Measurements from ENCODE around the gene OLFM4.
A peak's percentile ranks its signal among the peaks of the same experiment; 100 is the strongest.

The OLFM4 gene

GRCh38 chr13:53043398-53043797 lies 14.8 kb downstream of the OLFM4 start:
- Histone ChIP-seq H2BK12ac (ENCODE audit: low read length) (no peak overlapping the region), H3K27ac (replicated peaks; ENCODE audit: low read length) (no peak overlapping the region), H3K4me2 (ENCODE audit: insufficient read depth, low read length, poor library complexity, severe bottlenecking) (no peak overlapping the region), H3K36me3 (replicated peaks in 1 of 2; ENCODE audit: control insufficient read depth in 2 of 2, insufficient read depth in 2 of 2, low read length in 2 of 2) (no peaks in the 10 kb centered on the region), H2AFZ (ENCODE audit: low read length) (peak overlapping the region; percentile 73), H3K4me1 (ENCODE audit: control insufficient read depth in 2 of 2, insufficient read depth in 1 of 2, low read depth in 1 of 2, low read length in 2 of 2) (peaks cover 7 to 17% of the 10 kb centered on the region in 2 donors), H3K4ac (ENCODE audit: low read length) (no peak overlapping the region), H3K14ac (ENCODE audit: low read length) (no peak overlapping the region), H3K27me3 (ENCODE audit: control insufficient read depth in 3 of 3, insufficient read depth in 3 of 3, low read depth in 1 of 3, low read length in 3 of 3) (no peaks in the 10 kb centered on the region), H3K23ac (ENCODE audit: low read depth, low read length, poor library complexity) (no peak overlapping the region), H3K9me3 (replicated peaks in 1 of 2; ENCODE audit: control insufficient read depth in 2 of 2, insufficient read depth in 1 of 2, low read depth in 1 of 2, low read length in 2 of 2) (no peaks in the 10 kb centered on the region), H2AK5ac (ENCODE audit: low read depth, low read length) (no peak overlapping the region), H3K4me3 (ENCODE audit: low read length in 2 of 2) (no peak overlapping the region), H2BK120ac (ENCODE audit: low read depth, low read length) (no peak overlapping the region), H2BK5ac (ENCODE audit: low read length) (no peak overlapping the region), H4K91ac (ENCODE audit: low read depth, low read length, poor library complexity) (no peak overlapping the region), H2BK15ac (ENCODE audit: low read length) (no peak overlapping the region), H3K79me1 (ENCODE audit: low read depth, low read length) (no peaks in the 10 kb centered on the region), H3K18ac (ENCODE audit: low read length) (no peak overlapping the region), H4K8ac (ENCODE audit: low read depth, low read length) (no peak overlapping the region), H3K9ac (ENCODE audit: low read depth, low read length, poor library complexity) (no peak overlapping the region)
- no peak for DNase-seq (ENCODE audit: low spot score)
- WGBS, 2 donors (ENCODE audit: extremely low coverage in 2 of 2, insufficient read length in 2 of 2, insufficient replicate concordance in 1 of 2) = no CpG with 5 or more reads among the region's 2 CpGs

GRCh38 chr13:53045189-53045588 lies 16.6 kb downstream of the OLFM4 start:
- H3K23ac ChIP-seq (ENCODE audit: low read depth, low read length, poor library complexity) = no peak overlapping the region

GRCh38 chr13:53048880-53049279 lies 20.3 kb downstream of the OLFM4 start:
- Histone ChIP-seq H3K4ac (ENCODE audit: low read length) (no peak overlapping the region), H3K18ac (ENCODE audit: low read length) (no peak overlapping the region), H3K36me3 (replicated peaks in 1 of 2; ENCODE audit: control insufficient read depth in 2 of 2, insufficient read depth in 2 of 2, low read length in 2 of 2) (no peaks in the 10 kb centered on the region), H4K8ac (ENCODE audit: low read depth, low read length) (no peak overlapping the region), H3K4me3 (ENCODE audit: low read length in 2 of 2) (no peak overlapping the region), H3K9me3 (replicated peaks in 1 of 2; ENCODE audit: control insufficient read depth in 2 of 2, insufficient read depth in 1 of 2, low read depth in 1 of 2, low read length in 2 of 2) (no peaks in the 10 kb centered on the region), H3K79me1 (ENCODE audit: low read depth, low read length) (no peaks in the 10 kb centered on the region), H3K4me2 (ENCODE audit: insufficient read depth, low read length, poor library complexity, severe bottlenecking) (no peak overlapping the region), H2BK5ac (ENCODE audit: low read length) (no peak overlapping the region), H2AFZ (ENCODE audit: low read length) (no peak overlapping the region), H3K27me3 (ENCODE audit: control insufficient read depth in 3 of 3, insufficient read depth in 3 of 3, low read depth in 1 of 3, low read length in 3 of 3) (no peaks in the 10 kb centered on the region), H3K14ac (ENCODE audit: low read length) (no peak overlapping the region), H3K9ac (ENCODE audit: low read depth, low read length, poor library complexity) (no peak overlapping the region), H4K91ac (ENCODE audit: low read depth, low read length, poor library complexity) (no peak overlapping the region), H3K27ac (replicated peaks; ENCODE audit: low read length) (no peak overlapping the region), H2BK120ac (ENCODE audit: low read depth, low read length) (no peak overlapping the region), H2BK15ac (ENCODE audit: low read length) (no peak overlapping the region), H3K23ac (ENCODE audit: low read depth, low read length, poor library complexity) (no peak overlapping the region), H2BK12ac (ENCODE audit: low read length) (no peak overlapping the region), H3K4me1 (ENCODE audit: control insufficient read depth in 2 of 2, insufficient read depth in 1 of 2, low read depth in 1 of 2, low read length in 2 of 2) (peaks cover 5 to 6% of the 10 kb centered on the region in 2 donors), H2AK5ac (ENCODE audit: low read depth, low read length) (no peak overlapping the region)
- no CpG with 5 or more reads among the region's 4 CpGs for WGBS, 2 donors (ENCODE audit: extremely low coverage in 2 of 2, insufficient read length in 2 of 2, insufficient replicate concordance in 1 of 2)
- no peak for DNase-seq (ENCODE audit: low spot score)

More at GRCh38 chr13:53045189-53045588, 16.6 kb downstream of the OLFM4 start:
- Histone ChIP-seq H3K4me2 (ENCODE audit: insufficient read depth, low read length, poor library complexity, severe bottlenecking) (no peak overlapping the region), H2BK120ac (ENCODE audit: low read depth, low read length) (no peak overlapping the region), H3K18ac (ENCODE audit: low read length) (no peak overlapping the region), H3K14ac (ENCODE audit: low read length) (no peak overlapping the region), H2BK12ac (ENCODE audit: low read length) (no peak overlapping the region), H4K91ac (ENCODE audit: low read depth, low read length, poor library complexity) (no peak overlapping the region), H3K4me3 (ENCODE audit: low read length in 2 of 2) (no peak overlapping the region), H4K8ac (ENCODE audit: low read depth, low read length) (no peak overlapping the region), H2BK15ac (ENCODE audit: low read length) (no peak overlapping the region), H2AK5ac (ENCODE audit: low read depth, low read length) (no peak overlapping the region), H3K27me3 (ENCODE audit: control insufficient read depth in 3 of 3, insufficient read depth in 3 of 3, low read depth in 1 of 3, low read length in 3 of 3) (no peaks in the 10 kb centered on the region), H2AFZ (ENCODE audit: low read length) (no peak overlapping the region), H3K4ac (ENCODE audit: low read length) (no peak overlapping the region), H3K4me1 (ENCODE audit: control insufficient read depth in 2 of 2, insufficient read depth in 1 of 2, low read depth in 1 of 2, low read length in 2 of 2) (peaks cover 9 to 17% of the 10 kb centered on the region in 2 donors), H3K27ac (replicated peaks; ENCODE audit: low read length) (no peak overlapping the region), H3K9ac (ENCODE audit: low read depth, low read length, poor library complexity) (no peak overlapping the region), H2BK5ac (ENCODE audit: low read length) (no peak overlapping the region), H3K79me1 (ENCODE audit: low read depth, low read length) (no peaks in the 10 kb centered on the region), H3K36me3 (replicated peaks in 1 of 2; ENCODE audit: control insufficient read depth in 2 of 2, insufficient read depth in 2 of 2, low read length in 2 of 2) (no peaks in the 10 kb centered on the region), H3K9me3 (replicated peaks in 1 of 2; ENCODE audit: control insufficient read depth in 2 of 2, insufficient read depth in 1 of 2, low read depth in 1 of 2, low read length in 2 of 2) (no peaks in the 10 kb centered on the region)
- no peak for DNase-seq (ENCODE audit: low spot score)

GRCh38 chr13:53050151-53050550 lies 21.5 kb downstream of the OLFM4 start:
- H2BK12ac ChIP-seq (ENCODE audit: low read length) = no peak overlapping the region
- WGBS, 2 donors (ENCODE audit: extremely low coverage in 2 of 2, insufficient read length in 2 of 2, insufficient replicate concordance in 1 of 2) = no CpG with 5 or more reads among the region's 7 CpGs
- H3K14ac ChIP-seq (ENCODE audit: low read length) = no peak overlapping the region
- H3K4me3 ChIP-seq (ENCODE audit: low read length in 2 of 2) = no peak overlapping the region
- H2AFZ ChIP-seq (ENCODE audit: low read length) = no peak overlapping the region
- H3K36me3 ChIP-seq (replicated peaks in 1 of 2; ENCODE audit: control insufficient read depth in 2 of 2, insufficient read depth in 2 of 2, low read length in 2 of 2) = no peaks in the 10 kb centered on the region
- H3K4me1 ChIP-seq (ENCODE audit: control insufficient read depth in 2 of 2, insufficient read depth in 1 of 2, low read depth in 1 of 2, low read length in 2 of 2) = peaks cover 0 to 2% of the 10 kb centered on the region in 2 donors
- H3K9me3 ChIP-seq (replicated peaks in 1 of 2; ENCODE audit: control insufficient read depth in 2 of 2, insufficient read depth in 1 of 2, low read depth in 1 of 2, low read length in 2 of 2) = no peaks in the 10 kb centered on the region
- no peak overlapping the region for H3K18ac ChIP-seq (ENCODE audit: low read length)
- no peak overlapping the region for H4K91ac ChIP-seq (ENCODE audit: low read depth, low read length, poor library complexity)
- H3K23ac ChIP-seq (ENCODE audit: low read depth, low read length, poor library complexity) = no peak overlapping the region
- no peak overlapping the region for H2AK5ac ChIP-seq (ENCODE audit: low read depth, low read length)
- H3K4ac ChIP-seq (ENCODE audit: low read length) = no peak overlapping the region
- H3K4me2 ChIP-seq (ENCODE audit: insufficient read depth, low read length, poor library complexity, severe bottlenecking) = no peak overlapping the region
- no peak overlapping the region for H3K9ac ChIP-seq (ENCODE audit: low read depth, low read length, poor library complexity)
- H2BK5ac ChIP-seq (ENCODE audit: low read length) = no peak overlapping the region
- no peak overlapping the region for H3K27ac ChIP-seq (replicated peaks; ENCODE audit: low read length)
- no peak overlapping the region for H2BK15ac ChIP-seq (ENCODE audit: low read length)
- H3K27me3 ChIP-seq (ENCODE audit: control insufficient read depth in 3 of 3, insufficient read depth in 3 of 3, low read depth in 1 of 3, low read length in 3 of 3) = no peaks in the 10 kb centered on the region
- no peak for DNase-seq (ENCODE audit: low spot score)
- H3K79me1 ChIP-seq (ENCODE audit: low read depth, low read length) = no peaks in the 10 kb centered on the region
- H4K8ac ChIP-seq (ENCODE audit: low read depth, low read length) = no peak overlapping the region
- no peak overlapping the region for H2BK120ac ChIP-seq (ENCODE audit: low read depth, low read length)
